ENCODE data around the gene GIPC2.
"Not testable (repeated sequence)": the region's sequence is repeated elsewhere in the genome, so short reads cannot be mapped to it uniquely, and the experiment has no call there.

GRCh38 chr1:78064886-78065285, 19.1 kb downstream of the GIPC2 start:
- TF ChIP-seq POLR2AphosphoS5 (IDR thresholded peaks at IDR 0.05; ENCODE audit: low read depth, low read length); POLR2A (IDR thresholded peaks at IDR 0.05; ENCODE audit: low read depth, low read length); TAF1 (IDR thresholded peaks at IDR 0.05; ENCODE audit: low read depth, low read length); PAX5 (IDR thresholded peaks at IDR 0.05; ENCODE audit: insufficient read depth, low read length, severe bottlenecking); SPI1 (IDR thresholded peaks at IDR 0.05; ENCODE audit: low read depth, low read length); POU2F2 (IDR thresholded peaks at IDR 0.05; ENCODE audit: low read depth, low read length): not testable (repeated sequence)

Data from GM12891 (cell line).